ENCODE results near the gene PTGES3. TPM values are rescaled to one million over a fixed set of nuclear protein-coding genes. Genes with fewer than 3 reads are reported as not detected.
"Not testable (repeated sequence)": the region's sequence is repeated elsewhere in the genome, so short reads cannot be mapped to it uniquely, and the experiment has no call there.

PTGES3 gene
- total and polyA plus RNA-seq, 9 donors = 109 to 328 (median 215) TPM

- DNase-seq = no peak
- intact Hi-C loops (cut with DNase I) = no loop called here
- Histone ChIP-seq H3K36me3 (no peaks in the 10 kb centered on the region), H3K27ac (no peak overlapping the region), H3K27me3 (no peaks in the 10 kb centered on the region), H3K4me1 (ENCODE audit: insufficient read depth) (no peaks in the 10 kb centered on the region), H3K9me3 (no peaks in the 10 kb centered on the region), H3K4me3 (no peak overlapping the region)
- WGBS, 3 donors = 86 to 93% (median 90%) methylated on average over 1 of the region's 1 CpG
- TF ChIP-seq EP300 (IDR thresholded peaks at IDR 0.05) (no peak), POLR2A (IDR thresholded peaks at IDR 0.05) (no peak)
- TF ChIP-seq, protein P1, sequence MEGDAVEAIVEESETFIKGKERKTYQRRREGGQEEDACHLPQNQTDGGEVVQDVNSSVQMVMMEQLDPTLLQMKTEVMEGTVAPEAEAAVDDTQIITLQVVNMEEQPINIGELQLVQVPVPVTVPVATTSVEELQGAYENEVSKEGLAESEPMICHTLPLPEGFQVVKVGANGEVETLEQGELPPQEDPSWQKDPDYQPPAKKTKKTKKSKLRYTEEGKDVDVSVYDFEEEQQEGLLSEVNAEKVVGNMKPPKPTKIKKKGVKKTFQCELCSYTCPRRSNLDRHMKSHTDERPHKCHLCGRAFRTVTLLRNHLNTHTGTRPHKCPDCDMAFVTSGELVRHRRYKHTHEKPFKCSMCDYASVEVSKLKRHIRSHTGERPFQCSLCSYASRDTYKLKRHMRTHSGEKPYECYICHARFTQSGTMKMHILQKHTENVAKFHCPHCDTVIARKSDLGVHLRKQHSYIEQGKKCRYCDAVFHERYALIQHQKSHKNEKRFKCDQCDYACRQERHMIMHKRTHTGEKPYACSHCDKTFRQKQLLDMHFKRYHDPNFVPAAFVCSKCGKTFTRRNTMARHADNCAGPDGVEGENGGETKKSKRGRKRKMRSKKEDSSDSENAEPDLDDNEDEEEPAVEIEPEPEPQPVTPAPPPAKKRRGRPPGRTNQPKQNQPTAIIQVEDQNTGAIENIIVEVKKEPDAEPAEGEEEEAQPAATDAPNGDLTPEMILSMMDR (IDR thresholded peaks at IDR 0.05) = no peak
Measured at GRCh38 chr12:56658921-56659320, 29.2 kb downstream of the PTGES3 start.

- no peak overlapping the region for H3K27ac ChIP-seq
- H3K27me3 ChIP-seq = no peaks in the 10 kb centered on the region
- no peaks in the 10 kb centered on the region for H3K36me3 ChIP-seq
- H3K9me3 ChIP-seq = no peaks in the 10 kb centered on the region
- WGBS, 3 donors = 84 to 88% (median 88%) methylated on average over 7 of the region's 7 CpGs
- intact Hi-C loops (cut with DNase I) = no loop called here
- no peaks in the 10 kb centered on the region for H3K4me1 ChIP-seq (ENCODE audit: insufficient read depth)
- DNase-seq = no peak
- no peak overlapping the region for H3K4me3 ChIP-seq
- TF ChIP-seq EP300 (IDR thresholded peaks at IDR 0.05) (no peak), POLR2A (IDR thresholded peaks at IDR 0.05) (no peak)
- TF ChIP-seq, protein P1 (IDR thresholded peaks at IDR 0.05) = no peak
Measured at GRCh38 chr12:56657416-56658379, 30.4 kb downstream of the PTGES3 start.

- WGBS, 3 donors = 81 to 89% (median 87%) methylated on average over 5 of the region's 5 CpGs
- intact Hi-C loops (cut with DNase I); H3K9me3 ChIP-seq; H3K27me3 ChIP-seq; H3K4me1 ChIP-seq (ENCODE audit: insufficient read depth); DNase-seq; H3K36me3 ChIP-seq; H3K27ac ChIP-seq; H3K4me3 ChIP-seq: not testable (repeated sequence)
Measured at GRCh38 chr12:56653781-56654180, 34.3 kb downstream of the PTGES3 start.

GRCh38 chr12:56648023-56648422 is 40.1 kb downstream of the PTGES3 start:
- H3K9me3 ChIP-seq; H3K27ac ChIP-seq; H3K27me3 ChIP-seq; DNase-seq; intact Hi-C loops (cut with DNase I); H3K36me3 ChIP-seq; H3K4me1 ChIP-seq (ENCODE audit: insufficient read depth); H3K4me3 ChIP-seq: not testable (repeated sequence)
- 86 to 93% (median 91%) methylated on average over 9 of the region's 9 CpGs for WGBS, 3 donors

DNA sequence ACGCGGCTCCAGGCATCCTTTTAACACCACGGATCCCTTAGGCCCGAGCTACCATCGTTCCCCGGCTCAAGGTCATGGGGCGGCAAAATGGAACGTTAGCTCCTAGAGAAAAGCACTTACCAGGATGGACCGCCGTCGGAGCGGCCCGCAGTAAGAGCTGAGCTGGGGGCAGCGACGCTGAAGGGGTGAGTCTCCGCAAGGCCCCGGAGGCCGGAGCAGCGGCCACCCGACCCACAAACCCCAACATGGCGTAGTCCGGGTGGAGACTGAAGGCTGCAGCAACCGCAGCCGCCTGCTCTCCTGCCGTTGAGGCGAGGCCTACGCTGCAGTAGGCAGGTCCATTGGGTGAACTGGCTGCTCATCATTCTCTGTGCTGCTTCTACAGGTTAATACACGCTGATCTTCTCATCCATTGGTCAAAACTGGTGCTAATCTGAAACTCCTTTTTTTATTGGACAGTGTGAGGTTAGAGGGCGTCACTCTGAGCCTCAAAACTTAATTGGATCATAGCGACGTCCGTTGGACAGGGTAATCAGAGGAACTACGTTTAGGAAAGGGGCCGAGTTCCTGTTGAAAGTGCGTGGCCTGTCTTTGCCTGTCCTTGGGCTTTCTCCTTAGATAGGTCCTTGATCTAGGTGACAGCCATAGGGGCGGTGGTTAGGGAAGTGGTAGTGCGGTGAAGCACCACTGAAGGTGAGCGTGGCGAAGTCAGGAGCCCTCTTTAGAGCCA is 42.2 kb downstream of the PTGES3 start, which contains the start of gene ATP5F1B:
TSS of gene ATP5F1B (minus strand) at position 268 of the 730 bp plus-strand sequence. CDS start at position 247, 21 bp downstream.
- TF ChIP-seq, protein P1 (IDR thresholded peaks at IDR 0.05) = no peak
- no peak for TF ChIP-seq EP300 (IDR thresholded peaks at IDR 0.05)
- peak; percentile 89 for TF ChIP-seq POLR2A (IDR thresholded peaks at IDR 0.05)
- Histone ChIP-seq H3K27me3 (no peaks in the 10 kb centered on the region), H3K4me1 (ENCODE audit: insufficient read depth) (peaks cover 4% of the 10 kb centered on the region), H3K9me3 (no peaks in the 10 kb centered on the region), H3K4me3 (peak within 1 kb of the TSS; percentile 97), H3K27ac (peak within 1 kb of the TSS; percentile 86 to 89), H3K36me3 (no peaks in the 10 kb centered on the region)
- WGBS, 3 donors = 0 to 1% (median 1%) methylated on average over 28 to 39 of the region's 39 CpGs
- peak; percentile 92 to 97 (median 95) for DNase-seq
- intact Hi-C loops (cut with DNase I) = loop anchor here in 1 of 4 donors (2.0 kb wide), 1 partner anchor 79 kb away; the partner anchor contains the start of gene NACA
